Daoy (cell line): ENCODE measurements around the gene SFI1. TPM values are rescaled to one million over a fixed set of nuclear protein-coding genes. Genes with fewer than 3 reads are reported as not detected.

Experiments
- DNase-seq: peaks from one replicate; pipeline ENCODE4 v3.0.0-alpha.2; 2015; ENCODE audit warnings: low read depth
- total RNA-seq: library from RNA; depleted of rRNA; stranded (reverse); fragments of >200 nt; shearing (Covaris generic); gene quantifications from 2 replicates; pipeline ENCODE4 v1.2.3, GENCODE V29; 2014

The SFI1 gene
- total RNA-seq, 1 experiment from 2014 or later: 4.5 TPM

DNA sequence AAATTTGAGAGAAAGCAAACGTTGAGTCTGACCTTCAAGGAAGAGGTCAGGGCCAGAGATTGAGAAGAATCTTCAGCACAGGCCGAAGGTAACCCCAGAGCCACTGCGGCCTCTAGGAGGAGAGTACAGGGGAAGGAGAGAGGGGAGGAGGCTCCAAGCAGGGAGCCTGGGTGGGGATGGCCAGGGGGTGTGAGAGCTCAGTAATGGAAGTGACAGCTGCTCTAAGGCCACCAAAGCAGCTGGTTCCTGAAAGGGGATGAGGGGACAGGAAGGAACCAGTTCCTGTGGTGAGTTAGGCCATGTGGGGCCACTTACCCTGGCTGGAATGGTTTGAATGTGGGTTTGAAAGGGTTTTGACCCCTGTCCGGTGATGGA, 119.6 kb downstream of the SFI1 start:
- DNase-seq: no peak

DNA sequence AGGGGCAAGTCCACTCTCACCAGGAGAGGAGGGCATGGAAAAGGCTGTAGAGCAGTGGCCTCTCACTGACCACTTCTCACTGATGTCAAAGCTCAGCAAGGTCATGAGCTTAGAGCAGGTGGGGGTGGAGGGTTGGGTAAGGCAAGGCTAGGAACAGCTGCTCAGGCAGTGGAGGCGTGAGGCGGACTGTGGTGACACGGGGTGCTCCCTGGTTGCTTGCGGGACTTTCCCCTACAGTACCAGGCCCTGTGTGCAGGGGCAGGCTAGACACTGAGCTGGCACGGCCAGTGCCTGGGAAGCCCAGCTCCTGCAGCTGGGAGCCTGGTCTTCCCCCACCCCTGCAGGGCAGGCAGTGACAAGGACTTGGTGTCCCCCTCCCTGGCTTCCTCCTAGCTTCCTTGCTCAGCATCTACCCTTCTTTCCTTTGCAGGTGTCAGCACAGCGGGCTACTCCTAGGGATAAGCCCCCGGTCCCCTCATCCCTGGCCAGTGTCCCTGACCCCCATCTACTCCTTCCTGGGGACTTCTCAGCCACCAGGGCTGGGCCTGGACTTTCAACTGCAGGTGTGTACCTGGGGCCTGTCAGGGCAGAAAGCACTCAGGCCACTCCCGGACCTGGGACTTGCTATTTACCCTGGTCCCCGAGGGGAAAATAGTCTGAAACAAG, 120.1 kb downstream of the SFI1 start:
- no peak for DNase-seq

DNA sequence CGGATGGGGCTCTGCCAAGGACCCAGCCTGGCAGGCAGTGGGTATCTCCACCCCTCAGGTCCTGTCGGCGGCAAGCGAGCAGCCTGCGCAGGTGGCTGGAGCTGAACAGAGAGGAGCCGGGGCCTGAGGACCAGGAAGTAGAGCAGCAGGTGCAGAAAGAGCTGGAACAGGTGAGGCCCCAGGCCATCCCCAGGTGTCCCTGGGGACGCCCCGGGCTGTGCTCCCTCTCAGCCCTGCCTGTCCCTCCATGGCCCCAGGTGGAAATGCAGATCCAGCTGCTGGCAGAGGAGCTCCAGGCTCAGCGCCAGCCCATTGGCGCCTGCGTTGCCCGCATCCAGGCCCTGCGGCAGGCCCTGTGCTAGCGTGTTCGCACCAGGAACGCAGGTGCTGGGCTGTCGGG, 121.7 kb downstream of the SFI1 start:
- DNase-seq: no peak

DNA sequence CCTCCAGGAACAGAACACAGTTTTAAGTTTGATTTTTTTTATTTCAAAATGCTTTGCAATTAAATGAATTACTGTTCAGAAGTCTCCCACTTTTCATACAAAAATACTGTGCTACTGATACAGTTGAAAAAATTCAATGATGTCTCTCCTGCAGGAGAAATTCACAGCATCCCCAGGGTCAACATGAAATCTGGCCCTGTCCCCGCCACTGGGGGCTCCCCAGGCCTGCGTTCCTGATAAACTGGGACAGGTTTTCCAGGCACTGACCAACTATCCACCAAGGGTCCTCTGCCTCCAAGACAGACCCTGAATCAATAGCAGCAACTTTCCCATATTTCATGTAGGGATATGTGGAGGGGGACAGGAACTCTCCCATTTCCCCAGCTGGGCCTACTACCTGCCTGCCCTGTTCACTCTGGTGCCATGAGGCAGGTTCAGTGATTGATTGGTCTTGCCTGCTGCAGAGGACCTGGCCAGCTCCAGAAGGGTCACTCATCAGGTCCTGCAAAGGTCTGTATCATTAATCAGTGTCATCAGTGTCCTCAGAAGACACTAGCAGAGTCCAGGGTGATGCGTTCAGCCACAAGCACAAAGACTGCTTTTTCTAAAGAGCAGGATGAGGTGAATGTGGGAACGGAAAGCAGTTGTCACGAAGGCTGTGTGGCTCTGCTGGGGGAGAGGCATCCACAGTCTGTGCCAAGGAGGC, 122.3 kb downstream of the SFI1 start:
- no peak for DNase-seq

DNA sequence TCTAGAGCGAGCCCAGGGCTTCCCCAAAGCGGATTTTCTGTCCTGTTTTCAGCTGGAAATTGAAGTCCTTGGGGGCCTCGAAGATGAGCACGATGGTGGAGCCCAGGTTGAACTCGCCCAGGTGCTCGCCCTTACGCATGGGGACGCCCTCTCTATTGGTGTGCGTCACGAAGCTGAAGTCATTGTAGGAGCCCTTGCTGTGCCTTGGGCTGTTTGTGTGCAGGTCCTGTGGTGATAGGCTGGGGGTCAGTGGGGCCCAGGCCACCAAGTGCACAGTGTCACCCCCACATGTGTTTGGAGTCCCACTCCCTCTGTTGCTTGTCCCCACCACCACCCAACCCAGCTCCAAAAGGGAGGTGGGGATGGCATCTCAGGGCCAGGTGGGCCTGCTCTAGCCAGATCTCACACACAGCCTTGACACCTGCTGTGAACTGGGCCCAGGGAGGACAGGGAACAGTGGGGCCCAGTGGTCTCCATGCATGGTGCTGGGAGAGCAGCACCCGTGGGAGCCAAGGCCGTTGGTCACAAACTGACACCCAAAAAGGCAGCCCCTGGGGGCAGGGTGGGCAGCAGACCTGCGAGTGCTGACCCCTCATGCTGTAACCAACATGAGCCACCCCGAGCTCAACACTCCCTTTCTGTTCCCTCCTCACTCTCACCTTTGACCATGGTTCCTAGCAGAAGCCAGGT, 123.4 kb downstream of the SFI1 start:
- no peak for DNase-seq

DNA sequence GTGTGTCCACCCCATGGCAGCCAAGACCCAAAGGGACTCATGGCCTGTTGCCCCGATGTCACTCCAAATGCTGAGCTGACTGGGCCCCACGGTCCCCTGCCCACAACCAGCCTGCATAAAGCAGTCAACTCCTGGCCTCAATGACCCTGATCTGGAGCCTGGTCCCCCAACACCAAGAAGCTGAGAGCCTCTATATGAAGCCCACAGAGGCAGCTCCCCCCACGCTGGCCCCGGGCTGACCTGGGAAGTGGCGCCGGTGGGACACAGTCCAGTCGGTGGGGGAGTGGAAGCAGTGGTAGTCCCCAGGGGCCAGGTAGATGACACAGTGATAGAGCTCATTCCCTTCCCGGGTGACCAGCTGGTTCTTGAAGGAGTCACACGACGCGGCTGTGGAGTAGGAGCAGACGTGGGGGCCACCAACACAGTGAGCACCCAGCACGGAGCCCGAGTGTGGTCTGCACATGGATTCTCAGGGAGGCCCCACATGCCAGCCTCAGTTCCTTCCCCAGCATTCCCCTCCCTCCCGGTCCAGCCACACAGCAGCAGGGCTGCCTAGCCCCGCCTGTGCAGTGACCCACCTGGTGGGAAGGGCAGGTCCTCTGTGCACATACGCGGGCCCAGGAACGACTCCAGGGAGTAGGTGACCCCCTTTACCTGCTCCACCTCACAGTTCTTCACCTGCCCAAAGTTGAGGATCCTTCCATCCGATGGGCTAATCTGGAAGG, 124.6 kb downstream of the SFI1 start:
- DNase-seq: no peak

DNA sequence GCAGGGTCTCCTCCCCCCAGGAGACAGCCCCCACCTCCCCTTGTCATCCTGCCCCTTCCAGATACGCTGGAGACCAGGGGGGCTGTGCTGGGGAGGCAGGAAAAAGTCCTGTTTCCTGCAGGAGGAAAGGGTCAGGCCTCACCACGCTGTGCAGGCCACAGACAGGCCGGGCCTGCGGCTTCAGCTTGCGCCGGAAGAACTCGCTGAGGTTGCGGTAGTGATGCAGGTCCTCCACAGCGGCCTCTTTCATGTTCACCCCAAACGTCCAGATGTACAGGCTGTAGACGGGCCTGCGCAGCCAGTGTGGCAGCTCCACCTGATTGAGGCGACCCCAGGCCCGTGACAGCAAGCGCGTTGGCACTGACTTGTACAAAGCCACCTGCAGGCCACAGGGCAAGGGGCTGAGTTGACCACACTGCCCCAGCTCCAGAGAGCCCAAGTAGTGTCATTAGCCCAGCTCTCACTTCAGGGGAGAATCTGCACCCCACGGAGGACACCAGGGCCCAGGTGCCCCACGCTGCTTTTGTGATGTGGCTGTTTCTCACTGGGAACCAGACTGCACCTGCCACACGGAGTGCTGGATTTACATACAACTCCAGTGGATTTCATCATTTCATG, 125.3 kb downstream of the SFI1 start:
- no peak for DNase-seq

DNA sequence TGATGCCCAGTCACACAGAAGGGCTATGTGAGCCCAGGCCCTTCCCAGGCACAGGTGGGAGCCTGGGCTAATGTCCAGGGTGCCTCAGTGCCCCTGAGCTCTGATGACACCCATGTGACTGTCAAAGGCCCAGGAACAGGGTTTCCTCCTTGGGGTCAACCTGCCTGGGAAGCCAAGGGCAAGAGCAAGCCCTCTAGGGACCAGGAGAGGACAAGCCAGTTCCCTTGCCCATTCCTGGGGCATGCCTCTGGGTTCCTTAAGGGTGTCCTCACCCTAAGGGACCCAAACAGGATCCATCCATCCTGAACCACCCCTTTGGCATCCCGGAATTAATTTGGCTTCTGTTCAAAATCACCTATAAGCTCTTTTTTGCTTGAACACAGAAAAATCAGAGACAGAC, 126.6 kb downstream of the SFI1 start:
- no peak for DNase-seq

DNA sequence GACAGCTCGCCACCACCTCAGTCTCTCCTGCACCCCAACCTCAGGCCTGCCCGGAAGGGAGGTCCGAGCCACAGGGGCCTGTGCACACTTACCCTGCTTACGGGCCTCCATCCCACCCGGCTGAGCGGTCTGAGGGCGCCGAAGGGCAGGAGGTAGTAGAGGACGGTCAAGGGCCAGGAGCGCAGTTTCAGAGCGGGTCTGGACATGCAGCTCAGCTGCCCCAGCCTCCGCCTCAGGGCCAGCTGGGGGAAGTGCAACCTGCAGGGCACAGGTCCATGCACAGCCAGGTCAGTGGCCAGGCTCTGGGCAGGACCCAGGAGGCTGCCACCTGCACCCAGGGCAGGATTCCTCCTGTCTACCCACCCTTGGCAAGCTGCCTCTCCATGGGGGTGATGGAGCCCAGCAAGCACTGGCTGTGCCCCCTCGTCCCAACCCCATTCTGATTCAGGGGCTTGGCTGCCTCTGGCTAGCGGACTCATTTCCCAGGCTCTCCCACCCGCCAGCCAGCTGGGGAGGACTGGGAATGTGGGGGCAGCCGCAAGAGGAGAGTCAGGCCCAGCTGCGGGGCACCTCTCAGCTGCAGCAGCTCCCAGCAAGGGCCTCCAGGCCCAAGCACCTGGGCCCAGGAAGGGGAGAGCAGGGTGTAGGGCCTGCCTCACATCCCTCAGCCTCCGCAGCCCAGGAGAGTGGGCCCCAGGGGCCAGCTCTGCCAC, 127.4 kb downstream of the SFI1 start:
- DNase-seq: no peak

DNA sequence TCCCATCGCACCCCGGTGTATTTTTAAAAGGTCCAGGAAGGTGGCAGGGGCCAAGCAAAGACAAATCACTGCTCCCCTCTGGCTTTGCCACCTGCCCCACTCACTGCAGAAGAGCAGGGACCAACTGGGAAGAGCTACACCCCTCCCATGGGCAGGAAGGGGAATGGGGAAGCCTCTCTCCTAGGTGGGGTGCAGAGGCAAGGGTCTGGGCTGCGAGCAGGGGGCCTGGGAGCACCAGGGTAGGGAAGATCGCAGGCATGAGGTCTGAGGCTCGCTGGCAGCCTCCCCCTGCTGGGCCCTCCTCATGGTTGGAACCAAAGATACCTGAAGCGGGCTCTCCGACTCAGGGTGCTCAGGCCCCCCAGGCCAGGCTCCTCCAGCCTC, 128.9 kb downstream of the SFI1 start:
- DNase-seq: no peak

DNA sequence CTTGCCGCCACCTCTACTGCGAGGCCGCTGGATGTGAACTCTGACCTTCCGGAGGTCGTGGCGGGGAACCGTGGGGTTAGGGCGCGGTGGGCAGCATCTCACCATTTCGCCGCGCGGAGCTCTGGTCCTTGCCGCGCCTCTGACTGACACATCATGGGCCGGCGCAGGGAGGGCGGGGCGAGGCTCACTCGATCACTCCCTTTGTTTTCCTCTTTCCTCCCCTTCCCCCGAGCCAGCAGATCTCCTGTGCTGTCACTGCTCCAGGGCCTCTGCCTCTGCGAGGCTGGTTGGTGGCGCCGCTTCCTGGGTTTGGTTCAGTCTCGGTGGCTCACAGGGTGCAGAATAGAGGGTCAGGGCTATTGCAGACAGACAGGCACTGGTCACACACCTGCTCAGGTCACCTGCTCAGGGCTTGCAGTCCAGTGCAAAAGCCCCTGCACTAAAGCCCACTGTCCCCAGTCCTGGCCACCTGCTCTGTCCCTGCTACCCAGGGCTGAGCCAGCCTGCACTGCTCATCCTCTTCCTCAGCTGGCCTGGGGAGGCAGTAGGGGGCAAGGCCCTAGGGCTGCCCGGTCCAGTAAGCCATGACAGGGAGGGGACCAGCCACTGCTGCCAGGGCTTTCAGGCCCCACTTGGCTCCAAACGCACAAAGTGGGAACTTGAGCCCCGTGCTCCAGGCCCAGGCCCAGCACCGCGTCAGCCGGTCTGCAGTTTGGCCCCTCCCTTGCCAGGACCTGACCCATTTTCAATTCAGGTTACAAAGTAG, 129.5 kb downstream of the SFI1 start:
- no peak for DNase-seq

DNA sequence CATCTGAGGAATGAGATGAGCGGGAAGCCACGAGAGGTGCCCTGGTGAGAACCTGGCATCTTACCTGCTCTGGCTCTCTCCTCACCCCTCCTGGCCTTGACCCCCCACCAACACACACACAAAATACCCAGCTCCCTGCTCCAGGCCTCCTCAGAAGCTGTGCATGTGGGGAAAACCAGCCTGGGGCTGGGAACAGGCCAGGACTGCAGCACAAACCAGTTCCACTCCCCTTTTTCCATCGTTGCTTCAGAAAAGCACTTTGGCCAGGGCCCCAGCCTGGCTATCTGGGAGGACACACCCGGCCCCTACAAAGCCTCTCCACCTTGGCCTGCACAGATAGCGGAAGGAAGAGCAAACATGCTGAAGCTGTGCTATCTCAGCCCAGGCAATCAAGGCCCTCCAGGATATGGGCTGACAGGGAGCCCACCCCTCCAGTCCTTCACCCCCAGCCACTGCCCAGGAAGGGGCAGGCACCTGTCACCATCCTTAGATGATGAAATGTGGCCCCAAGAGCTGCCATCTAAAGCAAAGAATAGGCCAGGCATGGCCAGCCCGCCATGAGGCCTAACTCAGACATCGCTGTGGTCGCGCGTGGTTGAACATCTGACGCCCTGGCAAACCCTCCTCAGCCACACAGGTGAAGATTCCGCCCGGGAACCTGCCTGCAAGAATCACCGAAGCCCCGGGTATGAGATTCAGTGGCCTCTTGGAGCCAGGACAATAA, 130.3 kb downstream of the SFI1 start:
- no peak for DNase-seq

DNA sequence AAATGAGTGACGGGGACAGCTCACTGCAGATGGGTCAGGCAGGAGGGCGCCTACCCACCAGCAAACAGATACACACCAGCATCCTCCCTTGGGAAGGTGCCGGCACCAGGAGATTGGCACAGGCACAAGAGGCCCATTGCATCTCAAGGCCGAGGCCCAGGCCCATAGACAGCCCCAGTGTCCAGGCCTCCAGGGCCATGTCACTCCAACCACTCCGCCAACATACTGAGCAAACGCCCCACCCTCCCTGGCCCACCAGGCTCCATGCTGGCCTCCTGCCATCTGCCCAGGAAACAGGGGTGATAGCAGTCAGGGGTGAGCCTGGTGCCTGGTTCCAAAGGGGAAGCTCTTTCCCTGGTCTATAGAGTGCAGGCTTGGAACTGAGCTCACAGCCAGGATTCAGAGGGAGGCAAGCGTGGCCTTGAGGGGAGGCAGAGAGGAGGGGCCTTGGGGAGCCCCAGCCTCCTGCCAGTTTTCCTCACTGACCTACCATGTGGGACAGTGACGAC, 130.9 kb downstream of the SFI1 start:
- no peak for DNase-seq

DNA sequence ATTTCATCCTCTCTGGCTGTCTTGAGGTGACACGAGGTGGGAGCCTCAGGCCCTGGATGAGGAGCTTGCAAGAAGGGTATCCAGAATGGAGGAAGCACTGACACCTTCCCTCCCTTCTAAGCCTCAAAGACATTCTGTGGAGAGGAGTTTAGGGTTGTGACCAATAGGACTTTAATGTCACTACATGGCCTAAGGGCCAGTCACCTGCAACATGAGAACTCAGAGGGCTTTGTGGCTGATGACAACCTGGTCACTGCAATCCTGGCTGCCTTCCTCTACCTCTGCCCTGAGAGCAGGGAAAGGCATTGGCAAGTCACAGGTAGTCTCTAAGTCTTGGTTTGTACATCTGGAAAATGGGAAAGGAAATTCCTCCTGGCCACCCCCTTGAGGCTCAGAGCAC, 132.0 kb downstream of the SFI1 start:
- DNase-seq: no peak

DNA sequence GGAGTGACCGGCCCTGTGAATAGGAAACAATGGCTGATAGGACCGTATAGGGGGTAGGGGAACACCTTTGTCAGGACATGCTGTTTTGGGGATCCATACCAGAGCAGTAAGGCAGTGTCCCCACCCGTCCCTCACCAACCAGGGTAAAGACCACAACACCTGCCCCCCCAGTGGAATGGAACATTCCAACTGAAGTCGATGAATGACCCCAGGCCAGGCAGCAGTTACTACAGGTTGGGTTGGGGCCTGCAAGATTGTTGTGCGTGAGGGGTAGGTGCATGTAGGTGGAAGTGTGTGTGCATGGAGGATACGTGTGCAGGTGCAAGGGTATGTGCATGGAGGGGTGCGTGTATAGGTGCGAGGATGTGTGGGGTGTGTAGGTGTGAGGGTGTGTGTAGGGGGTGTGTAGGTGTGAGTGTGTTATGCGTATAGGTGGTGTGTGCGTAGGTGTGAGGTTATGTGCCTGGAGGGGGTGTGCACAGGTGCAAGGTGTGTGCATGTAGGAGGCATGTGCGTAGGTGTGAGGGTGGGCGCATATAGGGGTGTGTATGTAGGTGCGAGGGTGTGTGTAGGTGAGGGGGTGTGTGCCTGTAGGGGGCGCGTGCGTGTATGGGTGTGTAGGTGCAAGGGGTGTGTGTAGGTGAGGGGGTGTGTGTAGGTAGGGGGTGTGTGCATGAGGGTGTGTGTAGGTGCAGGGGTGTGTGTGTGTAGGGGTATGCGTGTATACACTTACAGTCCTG, 132.8 kb downstream of the SFI1 start:
- no peak for DNase-seq

DNA sequence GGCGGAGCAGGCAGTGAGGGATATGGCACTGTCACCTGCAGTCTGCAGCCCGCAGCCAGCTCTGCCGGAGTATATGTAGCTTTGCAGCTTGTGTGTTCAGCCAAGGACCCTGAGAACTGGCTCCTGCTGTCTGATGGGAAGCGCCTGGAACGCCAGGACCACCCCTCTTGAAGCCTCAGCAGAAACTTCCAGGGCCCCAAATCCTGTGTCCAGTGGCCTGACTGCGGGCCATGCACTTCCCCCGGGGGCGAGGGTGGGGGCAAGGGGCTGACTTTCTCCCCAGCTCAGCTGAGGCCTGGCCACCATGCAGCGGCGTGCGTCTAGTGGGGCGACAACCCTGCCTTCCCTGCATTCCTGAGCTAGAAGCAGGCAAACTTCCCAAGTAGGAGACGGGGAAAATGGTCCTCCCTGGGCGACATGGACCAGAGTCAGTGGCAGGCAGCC, 133.4 kb downstream of the SFI1 start:
- DNase-seq: no peak

DNA sequence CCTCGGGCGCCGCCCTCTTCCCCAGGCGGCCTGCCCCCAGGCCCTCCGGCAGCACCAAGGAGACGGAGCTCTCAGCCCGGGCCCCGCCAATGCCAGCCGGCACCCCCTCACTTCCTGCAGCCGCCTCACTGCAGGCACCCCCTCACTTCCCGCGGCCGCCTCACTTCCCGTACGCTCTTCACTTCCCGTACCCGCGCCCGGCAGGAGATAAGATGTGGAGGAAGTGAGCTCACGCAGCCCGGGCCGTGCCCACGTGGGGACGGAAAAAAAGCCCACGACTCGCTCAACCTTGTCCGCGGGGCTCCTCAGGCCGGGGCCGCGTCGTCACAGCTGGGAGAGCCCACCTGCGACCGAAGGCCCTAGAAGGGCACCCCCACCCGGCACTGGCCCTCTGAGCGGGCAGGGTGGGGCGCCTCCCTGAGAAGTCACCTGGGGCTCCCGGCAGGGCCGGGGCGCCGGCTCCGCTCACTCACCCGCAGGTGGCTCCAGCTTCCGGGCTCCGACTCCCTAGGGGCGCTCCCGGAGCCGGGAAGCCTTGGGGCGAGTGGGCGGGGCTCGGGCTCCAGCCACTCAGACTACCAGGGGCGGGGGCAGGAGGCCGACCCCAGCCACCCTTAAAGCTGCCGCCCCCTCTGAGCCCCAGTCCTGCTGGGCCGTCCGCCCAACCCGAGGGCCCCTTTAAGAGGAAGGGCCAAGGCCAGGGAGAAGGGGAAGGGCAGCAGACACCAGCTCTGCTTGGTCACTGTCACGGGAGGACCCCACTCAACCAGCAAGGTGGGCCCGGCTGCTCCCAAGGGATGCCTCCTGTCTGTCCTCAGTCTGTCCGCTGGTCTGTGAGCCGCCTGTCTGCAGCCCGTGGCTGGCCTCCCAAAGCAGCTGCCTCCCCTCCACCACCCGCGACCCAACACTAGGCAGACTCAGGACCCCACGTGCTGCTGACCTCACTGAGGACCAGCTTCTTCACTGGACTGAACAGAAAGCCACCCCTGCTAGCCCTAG, 134.3 kb downstream of the SFI1 start:
- peak; percentile 93 for DNase-seq

DNA sequence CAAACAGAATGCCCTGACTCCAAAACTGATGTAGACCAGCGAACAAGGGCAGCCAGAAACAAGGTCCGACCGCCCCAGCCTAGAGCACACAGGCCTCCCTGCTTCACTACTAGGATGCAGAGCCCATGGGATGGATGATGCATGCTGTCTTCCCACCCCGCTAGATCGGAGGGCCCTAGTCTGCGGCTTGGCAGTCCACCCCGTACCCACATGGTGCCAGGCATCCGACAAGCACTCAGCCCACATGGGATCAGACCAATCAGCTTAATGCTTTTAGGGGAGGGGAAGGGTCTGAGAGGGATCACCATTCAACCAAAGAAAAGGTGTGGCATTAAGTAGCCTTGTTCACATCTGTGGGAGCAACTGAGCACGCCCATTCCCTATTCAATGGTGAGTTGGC, 135.1 kb downstream of the SFI1 start:
- DNase-seq: peak; percentile 35
